Measurements from ENCODE around the gene ZNF100. TPM values are rescaled to one million over a fixed set of nuclear protein-coding genes. Genes with fewer than 3 reads are reported as not detected.
"Not testable (repeated sequence)": the region's sequence is repeated elsewhere in the genome, so short reads cannot be mapped to it uniquely, and the experiment has no call there.

The ZNF100 gene
- polyA plus RNA-seq (2012; ENCODE audit: missing spikeins) = 7.1 TPM

- DNase-seq (ENCODE audit: insufficient read length) (peak; percentile 40), FAIRE-seq (peak; percentile 91)
- TF ChIP-seq POLR2A (IDR thresholded peaks at IDR 0.05; ENCODE audit: low read depth, low read length) (peak; percentile 95), POLR2AphosphoS5 (IDR thresholded peaks at IDR 0.05; ENCODE audit: low read depth, low read length) (peak; percentile 91), TAF1 (IDR thresholded peaks at IDR 0.05; ENCODE audit: borderline replicate concordance, low read depth, low read length) (peak; percentile 90)
These were observed at the start of gene ZNF100 for GRCh38 chr19:21767065-21767800. Gene ZNF100, minus strand, starts transcription at chr19:21767579. Its CDS starts 150 bp downstream, at chr19:21767429.

GRCh38 chr19:21812448-21812847, 45.1 kb upstream of the ZNF100 start:
- FAIRE-seq (no peak), DNase-seq (ENCODE audit: insufficient read length) (no peak)
- TF ChIP-seq POLR2AphosphoS5 (IDR thresholded peaks at IDR 0.05; ENCODE audit: low read depth, low read length) = no peak
- no peak for TF ChIP-seq POLR2A (IDR thresholded peaks at IDR 0.05; ENCODE audit: low read depth, low read length)
- TF ChIP-seq TAF1 (IDR thresholded peaks at IDR 0.05; ENCODE audit: borderline replicate concordance, low read depth, low read length) = no peak

GRCh38 chr19:21808400-21809000, 41.1 kb upstream of the ZNF100 start:
- not testable (repeated sequence) for DNase-seq (ENCODE audit: insufficient read length); FAIRE-seq

- no peak for FAIRE-seq
These were observed 22.2 kb upstream of the ZNF100 start for GRCh38 chr19:21789466-21790085.

GRCh38 chr19:21786936-21787335, 19.6 kb upstream of the ZNF100 start:
- TF ChIP-seq TAF1 (IDR thresholded peaks at IDR 0.05; ENCODE audit: borderline replicate concordance, low read depth, low read length) (no peak), POLR2A (IDR thresholded peaks at IDR 0.05; ENCODE audit: low read depth, low read length) (no peak), POLR2AphosphoS5 (IDR thresholded peaks at IDR 0.05; ENCODE audit: low read depth, low read length) (no peak)
- FAIRE-seq = no peak
- no peak for DNase-seq (ENCODE audit: insufficient read length)

More at GRCh38 chr19:21789466-21790085, 22.2 kb upstream of the ZNF100 start:
- no peak for DNase-seq (ENCODE audit: insufficient read length)
- TF ChIP-seq POLR2AphosphoS5 (IDR thresholded peaks at IDR 0.05; ENCODE audit: low read depth, low read length) (no peak), POLR2A (IDR thresholded peaks at IDR 0.05; ENCODE audit: low read depth, low read length) (no peak), TAF1 (IDR thresholded peaks at IDR 0.05; ENCODE audit: borderline replicate concordance, low read depth, low read length) (no peak)

- FAIRE-seq; DNase-seq (ENCODE audit: insufficient read length): not testable (repeated sequence)
These were observed 8.4 kb upstream of the ZNF100 start for GRCh38 chr19:21775792-21776191.

GRCh38 chr19:21766705-21767064, 694 bp downstream of the ZNF100 start:
- not testable (repeated sequence) for DNase-seq (ENCODE audit: insufficient read length); FAIRE-seq

- FAIRE-seq = no peak
- no peak for DNase-seq (ENCODE audit: insufficient read length)
These were observed 2.2 kb downstream of the ZNF100 start for GRCh38 chr19:21765151-21765550.

GRCh38 chr19:21761547-21761946, 5.8 kb downstream of the ZNF100 start:
- not testable (repeated sequence) for DNase-seq (ENCODE audit: insufficient read length)
- FAIRE-seq = peak; percentile 17

More at GRCh38 chr19:21765151-21765550, 2.2 kb downstream of the ZNF100 start:
- TF ChIP-seq TAF1 (IDR thresholded peaks at IDR 0.05; ENCODE audit: borderline replicate concordance, low read depth, low read length) (no peak), POLR2AphosphoS5 (IDR thresholded peaks at IDR 0.05; ENCODE audit: low read depth, low read length) (no peak), POLR2A (IDR thresholded peaks at IDR 0.05; ENCODE audit: low read depth, low read length) (no peak)

GRCh38 chr19:21758296-21758695, 9.1 kb downstream of the ZNF100 start:
- no peak for DNase-seq (ENCODE audit: insufficient read length)
- no peak for FAIRE-seq
- TF ChIP-seq POLR2AphosphoS5 (IDR thresholded peaks at IDR 0.05; ENCODE audit: low read depth, low read length) (no peak), TAF1 (IDR thresholded peaks at IDR 0.05; ENCODE audit: borderline replicate concordance, low read depth, low read length) (no peak), POLR2A (IDR thresholded peaks at IDR 0.05; ENCODE audit: low read depth, low read length) (no peak)

GRCh38 chr19:21755555-21755954, 11.8 kb downstream of the ZNF100 start:
- not testable (repeated sequence) for DNase-seq (ENCODE audit: insufficient read length); FAIRE-seq

- FAIRE-seq = no peak
- no peak for TF ChIP-seq POLR2AphosphoS5 (IDR thresholded peaks at IDR 0.05; ENCODE audit: low read depth, low read length)
- no peak for TF ChIP-seq TAF1 (IDR thresholded peaks at IDR 0.05; ENCODE audit: borderline replicate concordance, low read depth, low read length)
- no peak for TF ChIP-seq POLR2A (IDR thresholded peaks at IDR 0.05; ENCODE audit: low read depth, low read length)
- no peak for DNase-seq (ENCODE audit: insufficient read length)
These were observed 16.0 kb downstream of the ZNF100 start for GRCh38 chr19:21751384-21751783.
